HEK293T (cell line): ENCODE data around the gene L3HYPDH.

Source experiments
- ARNT ChIP-seq: fragments of 450-650 bp; IDR thresholded peaks from 2 replicates; pipeline ENCODE4 v1.6.1; 2017; ENCODE audit warnings: mild to moderate bottlenecking
- BHLHE40 ChIP-seq: fragments of 450-650 bp; IDR thresholded peaks from 2 replicates; pipeline ENCODE4 v1.6.1; 2016; ENCODE audit warnings: mild to moderate bottlenecking, moderate library complexity, borderline replicate concordance
- CTBP1 ChIP-seq: fragments of 450-650 bp; IDR thresholded peaks from 2 replicates; pipeline ENCODE4 v1.6.1; 2016; ENCODE audit warnings: borderline replicate concordance
- ELF4 ChIP-seq: fragments of 450-650 bp; IDR thresholded peaks from 2 replicates; pipeline ENCODE4 v1.6.1; 2017; ENCODE audit warnings: antibody characterized with exemption
- FOXA1 ChIP-seq: fragments of 450-650 bp; IDR thresholded peaks from 2 replicates; pipeline ENCODE4 v1.6.1; 2016; ENCODE audit warnings: mild to moderate bottlenecking
- NFRKB ChIP-seq: fragments of 450-650 bp; IDR thresholded peaks from 2 replicates; pipeline ENCODE4 v1.6.1; 2016; ENCODE audit warnings: mild to moderate bottlenecking, moderate library complexity
- SUZ12 ChIP-seq: fragments of 450-650 bp; IDR thresholded peaks from 2 replicates; pipeline ENCODE4 v1.6.1; 2016; ENCODE audit warnings: mild to moderate bottlenecking
- TARDBP ChIP-seq: fragments of 450-650 bp; IDR thresholded peaks from 2 replicates; pipeline ENCODE4 v1.6.1; 2016
- ZNF384 ChIP-seq: fragments of 450-650 bp; IDR thresholded peaks from 2 replicates; pipeline ENCODE4 v1.6.1; 2016

GRCh38 chr14:59460378-59460777 is 23.8 kb downstream of the L3HYPDH start:
- TF ChIP-seq BHLHE40 (no peak), ZNF384 (no peak), ARNT (no peak), FOXA1 (no peak), ELF4 (no peak), NFRKB (no peak), TARDBP (no peak), CTBP1 (no peak), SUZ12 (no peak)
